G401 (cell line): ENCODE results near the gene ARHGAP27. TPM values are rescaled to one million over a fixed set of nuclear protein-coding genes. Genes with fewer than 3 reads are reported as not detected.
"Not testable (repeated sequence)": the region's sequence is repeated elsewhere in the genome, so short reads cannot be mapped to it uniquely, and the experiment has no call there.

Experiments
- DNase-seq: peaks from one replicate; pipeline ENCODE4 v3.0.0-alpha.2; 2015; ENCODE audit warnings: low spot score
- in situ Hi-C: cut with HindIII; loops from 2 replicates; pipeline ENCODE4 v1.10.0; 2016; ENCODE audit warnings: low sequenced_read_pairs, mixed read lengths
- total RNA-seq: library from RNA; depleted of rRNA; stranded (reverse); fragments of >200 nt; shearing (Covaris generic); gene quantifications from 2 replicates; pipeline ENCODE4 v1.2.3, GENCODE V29; 2014

The ARHGAP27 gene
- total RNA-seq, 1 experiment from 2014 or later = 24.9 TPM

DNA sequence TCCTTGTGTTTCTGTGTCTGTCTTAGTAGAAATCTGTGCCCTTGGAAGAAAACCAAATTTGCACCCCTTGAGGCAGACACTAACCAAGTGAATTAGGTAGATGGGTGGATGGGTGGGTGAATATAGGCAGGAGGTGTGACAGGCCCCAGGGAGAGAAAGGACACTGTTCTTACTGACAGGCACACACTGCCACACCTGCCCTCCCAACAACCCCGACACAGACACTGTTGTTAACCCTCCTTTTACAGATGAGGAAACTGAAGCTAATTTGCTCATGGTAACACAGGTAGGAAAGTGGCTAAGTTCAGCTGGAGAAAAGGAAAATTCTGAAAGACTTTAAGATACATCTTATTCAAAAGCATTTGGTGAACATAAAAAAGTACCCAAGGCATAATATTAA lies 15.8 kb upstream of the ARHGAP27 start:
- DNase-seq, in situ Hi-C loops: not testable (repeated sequence)

DNA sequence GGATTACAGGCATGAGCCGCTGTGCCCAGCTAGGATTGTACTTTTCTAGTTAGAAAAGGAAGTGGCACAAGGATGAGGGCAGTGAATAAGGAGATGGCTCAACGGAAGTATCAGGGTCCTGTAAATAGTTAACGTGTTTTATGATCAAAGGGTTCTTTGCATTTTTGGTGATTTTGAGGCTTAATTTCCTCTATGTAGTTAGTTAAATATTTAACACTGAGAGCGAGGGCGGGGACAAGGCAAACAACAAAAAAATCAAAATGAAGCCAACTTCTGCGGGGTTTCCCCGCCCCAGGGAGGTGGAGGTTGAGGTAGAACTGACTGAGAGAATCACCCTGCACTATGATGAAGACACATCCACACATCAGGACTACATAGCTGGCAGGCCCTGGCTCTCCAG lies 15.4 kb upstream of the ARHGAP27 start:
- in situ Hi-C loops, DNase-seq: not testable (repeated sequence)

DNA sequence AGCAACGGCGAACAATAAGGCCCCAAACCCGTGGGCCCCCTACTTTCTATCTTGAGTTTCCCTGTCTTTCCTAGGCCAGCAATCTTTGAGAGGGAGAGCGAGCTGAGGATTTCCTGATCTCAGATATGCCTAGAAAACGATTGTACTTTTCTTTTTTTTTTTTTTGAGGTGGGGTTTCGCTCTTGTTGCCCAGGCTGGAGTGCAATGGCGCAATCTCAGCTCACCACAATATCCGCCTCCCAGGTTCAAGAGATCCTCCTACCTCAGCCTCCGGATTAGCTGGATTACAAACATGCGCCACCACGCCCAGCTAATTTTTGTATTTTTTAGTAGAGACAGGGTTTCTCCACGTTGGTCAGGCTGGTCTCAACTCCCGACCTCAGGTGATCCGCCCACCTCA lies 15.0 kb upstream of the ARHGAP27 start:
- in situ Hi-C loops, DNase-seq: not testable (repeated sequence)

DNA sequence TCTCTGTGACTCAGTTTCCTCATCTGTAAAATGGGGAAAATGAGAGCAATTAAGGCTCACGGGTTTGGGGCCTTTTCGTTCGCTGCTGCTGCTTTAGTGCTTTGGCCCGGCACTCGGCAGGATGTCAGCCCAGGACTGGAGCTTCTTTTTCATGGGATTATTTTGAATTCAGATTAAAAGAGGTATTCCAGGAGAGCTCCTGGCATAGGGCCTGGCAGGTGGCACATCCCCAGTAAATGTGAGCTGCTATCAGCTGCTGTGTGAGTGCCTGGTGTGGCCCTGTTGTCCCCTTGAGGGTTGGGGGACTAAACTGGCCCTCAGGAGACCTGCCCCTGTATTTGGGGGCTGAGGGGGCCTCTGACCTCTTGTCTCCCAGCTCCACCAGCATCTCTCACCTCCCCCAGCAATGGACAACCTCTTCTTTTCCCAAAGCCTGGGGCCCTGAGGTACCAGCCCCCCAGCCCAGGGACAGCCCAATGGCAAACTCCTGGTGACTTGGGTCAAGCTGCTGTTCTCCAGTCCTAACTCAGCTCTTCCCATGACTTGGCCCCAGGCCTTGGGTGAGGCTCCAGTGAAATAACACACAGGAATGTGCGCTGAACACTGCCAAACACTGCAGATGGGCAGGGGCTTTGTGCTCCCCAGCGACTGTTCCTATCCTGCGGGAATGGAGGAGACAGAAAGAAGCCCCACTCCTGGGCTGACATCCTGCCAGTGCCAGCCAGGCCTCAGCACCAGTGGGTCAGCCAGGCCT lies 14.4 kb upstream of the ARHGAP27 start:
- DNase-seq, in situ Hi-C loops: not testable (repeated sequence)

DNA sequence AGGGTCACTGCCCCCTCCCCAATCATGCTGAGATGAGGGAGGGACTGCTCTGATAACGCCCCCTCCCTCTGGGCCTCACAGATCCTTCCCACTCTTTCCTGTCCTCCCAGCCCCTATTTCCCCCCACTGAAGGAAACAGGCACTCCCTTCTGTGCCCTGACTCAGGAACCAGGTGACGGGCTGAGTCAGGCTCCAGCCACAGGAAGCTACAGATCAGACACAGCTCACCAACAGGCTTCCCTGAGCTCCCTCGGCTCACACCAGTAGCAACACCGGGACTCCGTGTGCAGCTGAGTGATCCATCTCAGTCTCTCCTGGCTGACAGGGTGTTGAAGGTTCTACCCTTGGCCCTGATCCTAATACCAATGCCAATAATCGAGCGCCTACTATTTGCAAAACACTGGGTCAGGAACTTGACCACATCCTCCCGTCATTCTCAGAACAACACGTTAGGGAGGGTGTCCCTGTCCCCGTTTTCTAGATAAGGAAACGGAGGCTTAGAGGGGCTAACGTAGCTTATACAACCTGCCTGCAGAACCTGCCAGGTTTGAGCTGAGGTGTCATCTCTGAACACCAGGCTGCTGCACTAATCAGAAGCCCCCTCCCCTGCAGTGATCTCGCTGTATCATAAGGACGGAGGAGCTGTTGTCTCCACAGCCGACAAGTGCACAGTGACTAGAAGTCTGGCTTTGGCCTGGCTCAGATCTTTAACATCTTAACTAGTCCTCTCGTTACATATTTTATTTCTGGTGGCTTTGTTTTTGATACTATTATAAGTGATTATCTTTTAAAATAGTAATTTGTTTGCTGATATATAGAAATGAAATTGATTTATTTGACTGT lies 13.5 kb upstream of the ARHGAP27 start:
- in situ Hi-C loops, DNase-seq: not testable (repeated sequence)

DNA sequence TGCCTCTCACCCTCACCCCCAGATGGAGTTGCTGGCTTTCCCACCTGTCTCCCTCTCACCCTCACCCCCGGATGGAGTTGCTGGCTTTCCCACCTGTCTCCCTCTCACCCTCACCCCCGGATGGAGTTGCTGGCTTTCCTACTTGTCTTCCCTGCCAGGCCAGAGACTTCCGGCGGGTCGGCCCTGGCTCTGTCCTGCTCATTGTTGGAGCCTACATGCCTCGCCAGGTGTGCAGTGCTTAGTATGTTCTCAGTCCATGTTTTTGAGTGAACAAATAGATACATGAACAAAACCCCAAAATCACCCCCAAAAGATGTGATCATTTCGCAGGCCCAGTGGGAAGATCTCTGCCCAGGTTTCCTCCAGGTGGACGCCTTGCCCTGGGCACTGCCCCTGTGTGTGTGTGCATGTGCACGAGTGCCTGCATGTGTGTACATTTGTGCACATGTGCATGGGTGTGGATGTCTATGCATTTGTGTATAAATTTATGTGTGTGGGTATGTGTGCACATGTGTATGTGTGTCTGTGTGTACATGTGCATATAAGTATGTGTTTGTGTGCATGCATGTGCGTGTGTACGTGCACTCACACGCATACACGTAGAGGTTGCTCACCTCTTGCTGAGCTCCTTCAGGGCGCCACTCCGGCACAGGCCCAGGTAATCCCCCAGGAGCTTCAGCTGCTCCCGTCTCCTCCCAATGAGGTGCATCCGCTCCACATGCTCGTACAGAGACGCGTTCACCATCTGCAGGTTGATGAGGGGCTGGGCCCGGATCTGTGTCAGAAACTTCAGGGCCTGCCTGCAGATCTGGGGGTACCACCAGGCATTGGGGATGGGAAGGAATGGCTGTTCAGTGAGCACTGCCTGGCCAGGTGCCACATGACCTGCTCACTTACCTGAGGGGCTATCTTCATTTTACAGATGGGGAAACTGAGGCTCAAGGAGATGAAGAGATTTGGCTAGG lies 12.5 kb upstream of the ARHGAP27 start:
- DNase-seq, in situ Hi-C loops: not testable (repeated sequence)

DNA sequence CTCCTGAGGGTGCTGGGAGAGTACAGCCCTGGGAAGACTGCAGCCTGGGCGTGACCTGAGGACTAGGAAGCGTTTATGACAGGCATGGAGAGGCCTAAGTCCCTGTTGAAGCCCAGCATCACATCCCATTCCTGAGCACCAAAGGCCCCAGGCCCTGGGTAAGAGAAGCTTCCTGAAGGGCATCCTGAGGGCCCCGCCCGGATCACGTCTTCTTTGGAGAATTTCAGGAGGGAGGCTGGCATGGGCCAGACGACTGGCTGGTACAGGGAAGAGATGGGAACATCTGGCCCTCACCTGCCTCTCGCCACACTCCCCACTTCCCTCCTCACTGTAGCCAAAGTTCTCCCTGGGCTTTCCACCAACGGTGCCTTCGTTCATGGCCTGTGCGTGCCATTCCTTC lies 11.6 kb upstream of the ARHGAP27 start:
- in situ Hi-C loops, DNase-seq: not testable (repeated sequence)

DNA sequence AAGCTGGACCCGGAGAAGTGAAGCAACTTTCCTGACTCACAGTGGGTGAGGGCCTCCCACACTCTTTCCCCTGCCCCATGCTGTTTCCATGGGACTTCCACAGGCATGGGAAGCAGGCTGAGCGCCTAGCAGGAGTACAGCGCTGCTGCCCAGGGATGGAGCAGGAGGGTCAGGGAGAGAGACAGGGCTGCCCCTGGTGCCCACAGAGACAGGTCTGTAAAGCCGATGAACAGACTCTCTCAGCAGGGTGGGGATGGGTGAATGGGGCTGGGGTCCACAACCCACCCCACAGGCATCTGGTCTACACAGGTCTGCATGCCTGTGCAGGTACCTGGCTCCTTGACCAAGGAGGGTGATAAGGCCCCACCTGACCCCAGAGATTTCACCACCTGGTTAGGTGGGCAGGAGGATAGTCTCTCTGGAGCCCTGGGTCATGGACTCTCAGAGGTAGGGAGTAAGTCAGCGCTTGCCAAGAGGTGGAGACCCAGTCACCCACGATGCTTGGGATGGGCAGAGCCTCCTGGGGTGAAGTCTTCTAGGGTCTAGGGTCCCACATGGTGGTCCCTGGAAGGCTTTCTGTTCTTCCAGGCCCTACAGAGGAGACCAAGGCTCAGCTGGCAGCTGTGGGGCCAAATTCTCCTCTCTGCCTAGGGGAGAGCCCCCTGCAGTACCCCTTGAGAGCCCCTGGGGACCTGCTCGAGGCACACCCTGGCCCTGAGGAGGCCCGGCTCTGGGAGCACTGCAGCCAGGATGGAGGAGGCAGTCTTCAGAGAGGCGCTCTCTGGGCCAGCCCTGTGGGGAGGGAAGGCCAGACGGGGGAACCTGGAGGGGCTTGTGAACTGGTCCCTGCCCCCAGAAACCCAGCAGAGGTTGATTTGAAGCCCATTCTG lies 10.9 kb upstream of the ARHGAP27 start:
- in situ Hi-C loops, DNase-seq: not testable (repeated sequence)

DNA sequence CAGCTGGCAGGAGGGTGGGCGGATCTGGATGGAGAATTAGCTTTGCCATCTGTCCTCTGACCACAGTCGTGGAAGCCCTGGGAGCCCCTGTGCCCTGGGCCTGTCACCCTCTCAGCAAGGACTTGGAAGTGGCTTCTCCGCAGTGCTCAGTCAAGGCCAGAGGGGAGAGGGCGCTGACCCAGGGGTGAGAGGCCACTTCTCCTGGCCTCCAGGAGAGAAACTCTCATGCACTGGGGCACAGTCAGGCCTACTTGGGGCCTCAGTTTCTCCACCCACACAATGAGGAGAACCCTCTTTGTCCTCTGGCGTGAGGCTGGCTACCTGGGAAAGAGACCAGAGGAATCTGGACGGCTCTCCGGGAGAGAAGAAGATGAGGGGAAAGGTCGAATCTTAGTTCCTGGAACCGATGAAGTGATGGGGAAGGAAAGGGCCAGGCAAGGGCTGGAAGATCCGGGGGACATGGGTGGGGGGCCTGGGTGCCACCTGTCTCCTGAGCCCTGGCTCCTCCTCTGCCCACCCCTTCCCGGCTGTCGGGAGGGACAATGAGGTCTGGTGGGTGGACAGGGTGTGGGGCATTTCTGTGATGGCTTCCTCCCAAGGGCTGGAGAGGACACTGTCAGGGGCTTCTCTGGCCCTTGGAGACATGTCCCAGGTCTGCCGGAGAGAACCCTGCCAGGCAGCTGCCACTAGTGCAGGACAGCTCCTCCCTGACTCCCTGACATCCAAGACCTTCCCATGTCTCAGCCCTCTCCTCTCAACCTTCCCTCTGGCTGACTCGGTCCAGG lies 9.0 kb upstream of the ARHGAP27 start:
- no peak for DNase-seq
- in situ Hi-C loops = no loop called here

DNA sequence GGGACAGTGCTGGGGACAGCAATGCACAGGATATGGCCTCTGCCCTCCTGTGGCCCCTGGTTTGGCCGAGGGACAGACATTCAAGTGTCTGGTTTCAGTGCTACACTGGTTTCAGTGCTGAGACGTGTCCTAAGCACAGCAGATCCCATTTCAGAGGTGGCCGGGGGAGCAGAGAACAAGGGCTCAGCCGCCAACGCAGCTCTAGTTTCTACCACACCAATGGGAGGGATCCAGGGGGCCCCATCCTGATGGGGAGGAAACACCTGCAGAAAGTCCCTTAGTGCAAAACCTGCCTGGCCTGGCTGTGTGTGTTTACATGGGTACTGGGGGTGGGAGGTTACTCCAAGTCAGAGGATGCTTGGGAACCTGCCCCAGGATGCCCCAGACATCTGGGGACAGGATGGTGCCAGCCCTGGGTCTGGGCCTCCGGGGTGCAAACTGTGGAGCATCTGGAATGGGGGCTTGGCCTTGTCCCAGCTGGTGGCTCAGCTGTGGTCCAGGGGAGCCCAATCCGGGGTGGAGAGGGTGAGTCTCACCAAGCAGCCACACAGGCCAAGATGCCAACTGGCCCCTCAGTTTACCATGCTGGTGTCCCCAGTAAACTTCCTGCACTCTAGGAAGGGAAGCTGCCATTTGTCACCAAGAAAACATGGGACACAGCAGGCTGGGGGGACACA lies 8.3 kb upstream of the ARHGAP27 start:
- DNase-seq, in situ Hi-C loops: not testable (repeated sequence)

DNA sequence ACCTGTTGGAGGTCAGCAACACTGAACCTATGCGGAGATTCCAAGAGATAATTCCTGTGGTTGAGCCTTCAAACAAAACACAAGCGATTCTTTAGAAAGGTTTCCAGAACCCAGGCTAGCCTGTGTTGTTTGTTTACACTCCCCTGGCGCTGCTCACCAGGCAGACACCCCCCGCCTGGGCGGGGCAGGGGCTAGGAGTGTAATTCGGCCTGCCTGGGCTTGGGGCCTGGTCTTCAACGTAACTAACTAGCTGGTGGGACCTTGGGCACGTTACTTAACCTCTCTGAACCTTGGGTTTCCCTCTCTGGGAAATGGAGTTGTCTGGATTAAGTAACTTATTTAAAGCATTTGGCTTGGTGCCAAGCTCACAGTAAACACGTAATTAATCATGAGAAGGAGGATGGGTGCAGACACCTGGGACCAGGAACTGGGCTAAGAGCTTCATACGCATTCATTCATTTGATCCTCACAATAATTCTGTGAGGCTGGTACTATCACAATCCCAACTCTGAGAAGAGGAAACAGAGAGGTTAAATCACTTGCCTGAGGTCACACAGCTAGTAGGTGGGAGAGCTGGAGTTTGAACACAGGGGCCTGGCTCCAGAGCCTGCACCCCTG lies 7.6 kb upstream of the ARHGAP27 start:
- in situ Hi-C loops = no loop called here
- DNase-seq = no peak

DNA sequence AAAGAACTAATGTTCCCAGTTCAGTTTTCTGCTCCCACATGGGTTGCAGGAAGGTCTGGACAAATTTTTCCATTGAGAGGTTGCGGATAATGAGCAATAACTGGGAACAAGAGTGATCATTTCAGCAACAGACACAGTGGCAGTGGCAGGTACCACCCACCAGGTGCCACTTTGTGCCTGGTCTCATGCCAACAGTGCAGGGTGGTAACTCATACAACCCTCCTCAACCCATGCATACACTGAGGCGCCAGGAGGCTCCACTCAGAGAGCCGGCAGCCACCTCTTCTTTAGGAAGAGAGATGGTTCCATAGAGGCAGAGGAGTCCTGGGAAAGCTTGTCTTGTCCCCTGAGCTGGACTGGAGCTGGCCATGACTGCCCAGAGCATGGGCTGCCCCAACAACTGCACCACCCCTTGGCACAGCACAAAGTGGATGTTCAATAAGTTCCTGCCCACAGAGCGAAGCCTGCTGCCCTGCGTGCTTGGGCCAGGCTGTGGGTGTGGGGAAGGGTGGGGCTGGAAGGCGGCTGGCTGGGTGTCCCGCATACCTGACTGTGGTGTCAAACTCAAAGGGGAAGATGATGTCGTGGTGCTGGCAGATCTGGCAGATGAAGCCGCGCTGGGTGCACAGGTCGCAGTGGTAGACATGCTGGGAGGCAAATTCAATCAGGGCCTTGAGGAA lies 6.4 kb upstream of the ARHGAP27 start:
- DNase-seq = no peak
- in situ Hi-C loops = no loop called here

DNA sequence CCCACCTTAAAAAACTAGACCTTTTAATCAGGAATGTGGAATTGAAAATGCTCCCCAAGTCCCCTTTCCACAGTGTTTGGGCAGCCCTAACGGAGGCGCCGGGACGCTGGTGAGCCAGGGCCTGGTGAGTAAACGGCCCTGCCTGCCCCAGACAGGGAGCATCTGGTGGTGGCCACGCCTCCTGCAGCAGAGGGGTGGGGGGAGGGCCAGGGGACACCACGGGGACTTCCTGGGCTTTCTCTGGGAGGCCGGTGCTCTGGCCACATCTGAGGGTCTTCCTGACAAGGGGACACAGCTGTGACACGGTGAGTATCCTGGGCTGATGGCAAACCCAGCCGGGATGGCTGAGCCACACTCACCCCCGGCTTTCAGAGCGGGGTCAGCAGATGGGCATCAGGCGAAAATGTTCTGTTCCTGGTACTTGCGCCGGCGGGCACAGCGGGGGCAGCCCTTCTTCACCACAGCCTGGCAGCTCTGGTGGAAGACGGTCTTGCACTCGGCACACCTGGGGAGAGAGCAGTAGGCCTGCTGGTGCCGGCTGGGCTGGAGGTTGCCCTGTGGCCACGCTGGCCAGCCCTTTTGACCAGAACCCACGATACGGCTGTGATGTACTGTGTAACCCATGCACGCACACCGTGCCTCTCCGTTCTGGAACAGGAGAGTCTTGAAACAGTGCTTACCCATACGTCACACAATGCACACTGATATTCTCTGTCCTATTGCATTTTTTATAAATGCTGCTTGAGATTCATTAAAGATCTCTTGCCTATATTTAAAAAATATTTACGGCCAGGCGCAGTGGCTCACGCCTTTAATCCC lies 5.0 kb upstream of the ARHGAP27 start:
- in situ Hi-C loops = no loop called here
- DNase-seq = no peak

DNA sequence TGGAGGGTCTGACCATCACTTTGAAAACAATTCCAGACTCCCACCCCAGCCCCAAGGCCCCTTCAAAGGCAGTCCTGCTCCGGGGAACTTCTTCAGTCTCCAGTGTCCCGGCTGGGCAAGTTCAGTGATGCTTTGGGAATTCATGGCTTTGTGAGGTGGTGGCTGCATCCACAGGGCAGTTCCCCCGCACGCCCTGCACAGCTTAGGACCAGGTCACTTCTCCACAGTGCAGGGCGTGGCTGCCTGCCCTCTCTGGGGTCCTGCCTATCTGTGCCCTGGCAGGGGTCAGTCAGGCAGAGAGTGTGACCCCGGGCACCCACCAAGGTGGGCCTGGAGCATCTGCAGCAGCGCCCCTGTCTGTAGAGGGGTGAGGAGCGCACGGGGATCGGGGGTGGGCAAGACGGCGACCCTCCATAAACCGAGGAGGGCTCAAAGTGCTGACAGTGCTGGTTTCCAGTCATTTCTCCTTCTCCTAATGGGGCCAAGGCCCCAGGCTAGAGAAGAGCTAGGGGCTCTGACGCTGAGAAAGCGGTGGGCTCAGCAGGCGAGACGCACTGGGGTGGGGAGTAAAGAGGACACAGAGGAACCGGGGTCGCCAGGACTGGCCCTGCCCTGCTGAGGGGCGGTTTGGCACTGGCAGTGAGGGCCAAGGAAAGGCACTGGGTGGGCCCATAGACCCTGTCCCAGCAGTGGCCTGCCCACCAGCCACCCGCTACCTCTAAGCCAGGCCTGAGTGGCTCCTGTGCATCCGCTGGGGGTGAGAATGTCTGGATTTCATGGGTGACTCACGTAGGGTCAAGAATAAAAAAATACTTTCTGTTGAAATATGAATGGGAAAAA lies 4.2 kb upstream of the ARHGAP27 start:
- in situ Hi-C loops = no loop called here
- no peak for DNase-seq

DNA sequence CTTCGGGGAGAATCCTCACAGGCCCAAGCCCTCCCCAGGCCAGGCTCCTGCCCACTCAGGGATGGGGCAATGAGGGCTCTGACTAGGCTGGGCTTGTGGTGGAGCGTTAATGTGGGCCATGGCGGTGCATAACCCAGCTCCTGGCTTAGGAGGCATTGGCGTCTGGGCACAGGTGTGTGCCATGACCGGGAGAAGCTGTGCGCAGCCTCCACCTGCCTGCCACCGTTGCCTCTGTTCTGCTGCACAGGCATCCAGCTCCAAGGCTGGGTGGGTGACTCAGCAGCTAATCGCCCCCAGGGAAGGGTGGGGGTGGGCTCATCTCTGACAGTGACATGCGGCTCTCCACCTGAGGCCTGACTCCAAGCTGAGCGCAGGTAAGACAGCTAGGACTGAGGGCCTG lies 3.5 kb upstream of the ARHGAP27 start:
- no peak for DNase-seq
- in situ Hi-C loops = no loop called here
